ENCODE measurements around the gene MYCL.
"Not testable (repeated sequence)": the region's sequence is repeated elsewhere in the genome, so short reads cannot be mapped to it uniquely, and the experiment has no call there.

Gene MYCL

GRCh38 chr1:39919545-39919944 lies 17.8 kb upstream of the MYCL start:
- no peak overlapping the region for H3K4me3 ChIP-seq (ENCODE audit: control insufficient read depth, low read depth, low read length)
- peak; percentile 63 for TF ChIP-seq CTCF (IDR thresholded peaks at IDR 0.05; ENCODE audit: control insufficient read depth, insufficient read depth, low read depth, low read length, missing control alignments)
- DNase-seq (ENCODE audit: low read depth), result no peak

- no peak overlapping the region for H3K4me3 ChIP-seq (ENCODE audit: control insufficient read depth, low read depth, low read length)
- no peak for DNase-seq (ENCODE audit: low read depth)
- peak; percentile 33 for TF ChIP-seq CTCF (IDR thresholded peaks at IDR 0.05; ENCODE audit: control insufficient read depth, insufficient read depth, low read depth, low read length, missing control alignments)
Measured at GRCh38 chr1:39917825-39918224, 16.1 kb upstream of the MYCL start.

- no peak overlapping the region for H3K4me3 ChIP-seq (ENCODE audit: control insufficient read depth, low read depth, low read length)
- no peak for TF ChIP-seq CTCF (IDR thresholded peaks at IDR 0.05; ENCODE audit: control insufficient read depth, insufficient read depth, low read depth, low read length, missing control alignments)
- no peak for DNase-seq (ENCODE audit: low read depth)
Measured at GRCh38 chr1:39915499-39916129, 13.9 kb upstream of the MYCL start.

GRCh38 chr1:39913136-39913535 lies 11.4 kb upstream of the MYCL start:
- not testable (repeated sequence) for DNase-seq (ENCODE audit: low read depth); H3K4me3 ChIP-seq (ENCODE audit: control insufficient read depth, low read depth, low read length)

- no peak overlapping the region for H3K4me3 ChIP-seq (ENCODE audit: control insufficient read depth, low read depth, low read length)
- no peak for DNase-seq (ENCODE audit: low read depth)
- no peak for TF ChIP-seq CTCF (IDR thresholded peaks at IDR 0.05; ENCODE audit: control insufficient read depth, insufficient read depth, low read depth, low read length, missing control alignments)
Measured at GRCh38 chr1:39910263-39910662, 8.5 kb upstream of the MYCL start.

GRCh38 chr1:39908534-39908933 lies 6.8 kb upstream of the MYCL start:
- DNase-seq (ENCODE audit: low read depth), result no peak
- TF ChIP-seq CTCF (IDR thresholded peaks at IDR 0.05; ENCODE audit: control insufficient read depth, insufficient read depth, low read depth, low read length, missing control alignments), result no peak
- no peak overlapping the region for H3K4me3 ChIP-seq (ENCODE audit: control insufficient read depth, low read depth, low read length)

- no peak for TF ChIP-seq CTCF (IDR thresholded peaks at IDR 0.05; ENCODE audit: control insufficient read depth, insufficient read depth, low read depth, low read length, missing control alignments)
- no peak overlapping the region for H3K4me3 ChIP-seq (ENCODE audit: control insufficient read depth, low read depth, low read length)
Measured at GRCh38 chr1:39907528-39908453, 6.1 kb upstream of the MYCL start.

More at GRCh38 chr1:39907528-39908453, 6.1 kb upstream of the MYCL start:
- DNase-seq (ENCODE audit: low read depth), result no peak

All from AG09309 (cell line).